GM03348 (cell line): ENCODE results near the gene KRT33A.

Experiments used
- DNase-seq: peaks from one replicate; pipeline ENCODE4 v3.0.0; 2012; ENCODE audit warnings: low spot score

Gene KRT33A

GRCh38 chr17:41301916-41302901 is 48.4 kb downstream of the KRT33A start, which contains the start of gene KRTAP29-1:
Gene KRTAP29-1, minus strand, starts transcription at chr17:41302851. Its CDS starts 0 bp downstream, at chr17:41302851.
- DNase-seq, result no peak

DNA sequence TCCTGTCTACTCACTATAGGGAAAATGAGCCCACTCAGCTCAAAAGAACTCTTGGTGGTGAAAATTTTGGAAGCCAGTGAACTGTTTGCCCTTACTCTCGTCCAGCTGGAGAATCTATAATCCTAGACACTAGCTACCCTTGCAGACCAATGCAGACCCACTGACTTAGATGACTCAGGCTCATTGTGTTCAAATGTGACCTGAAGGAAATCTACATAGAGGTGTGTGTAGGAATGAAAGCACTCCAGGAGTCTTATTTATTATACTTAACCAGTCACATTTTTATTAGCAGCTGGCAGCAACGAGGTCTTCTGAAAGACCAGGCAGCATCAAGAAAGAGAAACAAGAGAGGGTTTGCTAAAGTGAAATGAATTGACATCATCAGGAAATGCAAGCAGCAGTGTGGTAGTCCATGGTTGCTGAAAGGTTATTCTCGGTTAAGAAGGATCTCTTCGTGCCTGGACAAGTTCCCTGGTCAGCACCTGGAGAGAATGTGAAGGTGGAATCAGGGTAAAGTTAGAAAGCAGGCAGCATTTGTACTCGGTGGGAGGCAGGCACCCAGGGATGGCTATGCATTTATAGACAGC is 49.3 kb downstream of the KRT33A start:
- no peak for DNase-seq

DNA sequence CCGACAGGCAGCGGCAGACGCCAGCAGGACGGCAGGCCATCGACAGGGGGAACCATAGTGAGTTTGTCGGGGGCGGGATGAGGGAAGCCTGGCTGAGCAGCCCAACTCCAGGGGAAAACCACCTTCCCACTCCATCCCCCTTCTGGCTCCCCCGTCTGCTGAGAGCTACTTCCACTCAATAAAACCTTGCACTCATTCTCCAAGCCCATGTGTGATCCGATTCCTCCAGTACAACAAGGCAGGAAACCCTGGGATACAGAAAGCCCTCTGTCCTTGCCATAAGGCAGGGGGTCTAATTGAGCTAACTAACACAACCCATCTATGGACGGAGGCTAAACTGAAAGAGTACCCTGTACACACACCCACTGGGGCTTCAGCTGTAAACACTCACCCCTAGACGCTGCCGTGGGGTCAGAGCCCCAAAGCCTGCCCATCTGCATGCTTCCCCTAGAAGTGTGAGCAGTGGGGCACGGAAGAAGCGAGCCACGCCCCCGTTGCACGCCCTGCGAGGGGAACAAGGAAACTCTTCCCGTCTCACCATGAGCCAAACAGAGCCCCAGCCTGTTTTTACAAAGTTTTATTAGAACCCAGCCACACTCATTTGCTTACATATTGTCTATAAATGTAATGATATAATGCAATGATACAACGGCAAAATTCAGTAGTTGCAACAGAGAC is 52.0 kb downstream of the KRT33A start:
- no peak for DNase-seq

DNA sequence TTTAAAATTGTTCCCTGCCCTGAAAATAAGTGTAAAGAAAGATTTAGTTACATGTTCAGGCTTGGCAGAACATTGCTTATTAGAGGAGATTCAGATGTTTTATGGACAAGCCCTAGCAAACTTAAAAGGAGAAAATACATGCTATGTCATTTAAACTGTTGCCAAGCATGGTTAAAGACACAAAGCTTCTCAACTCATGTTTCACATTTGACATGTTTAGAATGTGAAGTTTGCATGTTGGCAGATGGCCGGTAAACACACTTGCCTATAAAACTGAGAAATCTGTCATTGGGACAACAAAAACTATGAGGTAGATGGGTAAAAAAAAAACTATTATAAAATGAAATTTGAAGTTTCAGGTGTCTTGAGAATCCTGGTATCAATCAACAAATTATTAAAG is 53.8 kb downstream of the KRT33A start:
- DNase-seq, result no peak
